Superior temporal gyrus (tissue), 1 donor: ENCODE data around the gene ZNF611.
"Not testable (repeated sequence)": the region's sequence is repeated elsewhere in the genome, so short reads cannot be mapped to it uniquely, and the experiment has no call there.

ENCODE experiments used
- DNase-seq: peaks from one replicate; pipeline ENCODE4 v3.0.0-alpha.2; 2016; ENCODE audit errors: extremely low spot score

Gene ZNF611

DNA sequence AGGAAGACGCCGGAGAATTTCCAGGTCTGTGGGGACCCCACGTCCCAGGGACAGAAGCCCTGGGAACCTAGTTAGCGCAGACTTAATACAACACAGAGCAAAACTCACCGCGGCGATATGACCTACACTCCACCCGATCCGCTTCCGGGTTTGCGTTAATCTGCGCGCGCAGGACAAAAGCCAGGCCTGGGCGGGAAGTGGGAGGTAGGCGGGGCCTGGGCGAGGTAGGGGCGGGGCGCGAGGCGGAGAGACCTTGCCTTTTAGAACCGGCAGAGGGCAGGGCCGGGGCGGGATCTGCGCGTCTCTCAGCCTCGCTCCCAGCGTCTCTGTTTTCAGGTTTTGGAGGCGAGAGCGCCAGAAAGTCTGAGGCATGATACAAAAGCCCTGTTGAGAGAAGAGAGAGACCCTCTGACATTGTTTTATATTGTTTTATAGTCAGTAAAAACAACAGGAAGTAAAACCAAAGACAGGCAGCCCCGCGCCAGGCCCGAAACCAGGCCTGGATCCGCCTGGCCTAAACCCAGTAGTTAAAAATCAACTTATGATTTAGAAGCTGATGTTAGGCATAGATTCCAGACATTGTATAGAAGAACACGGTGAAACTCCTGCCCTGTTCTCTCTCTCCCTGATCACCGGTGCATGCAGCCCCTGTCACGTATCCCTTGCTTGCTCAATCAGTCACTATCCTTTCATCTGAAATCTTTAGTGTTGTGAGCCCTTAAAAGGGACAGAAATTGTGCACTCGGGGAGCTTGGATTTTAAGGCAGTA is at the start of gene ZNF611:
Gene ZNF611 (minus strand): TSS at position 152 of the 769 bp plus-strand sequence. CDS start 19,150 bp downstream, outside the sequence.
- DNase-seq = peak; percentile 95

DNA sequence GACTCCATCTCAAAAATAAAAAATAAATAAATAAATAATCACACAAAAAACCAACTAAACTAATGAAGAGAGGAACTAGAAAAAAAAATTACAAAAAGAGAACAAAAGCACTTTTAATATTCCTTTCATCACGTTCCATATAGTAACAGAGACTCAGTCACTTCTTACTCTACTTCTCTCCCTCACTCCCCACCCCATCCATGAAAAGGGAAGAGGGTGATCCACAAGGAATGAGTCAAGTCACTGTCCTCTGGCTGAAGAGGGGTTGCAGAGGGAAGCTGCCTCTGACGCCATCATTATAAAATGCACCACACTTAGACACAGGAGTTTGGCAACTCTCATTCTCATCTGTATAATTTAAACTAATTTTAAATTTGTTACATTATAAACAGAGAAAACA is 48.0 kb upstream of the ZNF611 start:
- DNase-seq = not testable (repeated sequence)

DNA sequence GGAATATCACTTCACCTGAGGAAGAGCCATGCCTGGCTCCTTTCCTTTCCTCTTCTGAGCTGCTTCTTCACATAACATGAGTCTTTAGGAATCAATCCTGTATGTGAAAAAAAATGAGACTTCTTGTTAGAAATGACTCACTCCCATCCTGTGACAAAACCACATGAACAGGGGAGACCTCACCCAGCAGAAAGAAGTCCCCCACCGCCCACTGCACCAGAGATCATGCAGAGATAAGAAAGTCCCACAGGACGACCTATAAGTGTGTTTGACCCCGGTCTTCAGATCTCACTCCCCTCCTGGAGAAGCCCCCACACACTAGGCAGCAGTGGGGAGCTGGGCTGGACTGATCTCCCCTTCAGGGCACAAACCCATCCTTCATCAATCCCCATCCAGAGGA is 44.0 kb upstream of the ZNF611 start:
- no peak for DNase-seq

DNA sequence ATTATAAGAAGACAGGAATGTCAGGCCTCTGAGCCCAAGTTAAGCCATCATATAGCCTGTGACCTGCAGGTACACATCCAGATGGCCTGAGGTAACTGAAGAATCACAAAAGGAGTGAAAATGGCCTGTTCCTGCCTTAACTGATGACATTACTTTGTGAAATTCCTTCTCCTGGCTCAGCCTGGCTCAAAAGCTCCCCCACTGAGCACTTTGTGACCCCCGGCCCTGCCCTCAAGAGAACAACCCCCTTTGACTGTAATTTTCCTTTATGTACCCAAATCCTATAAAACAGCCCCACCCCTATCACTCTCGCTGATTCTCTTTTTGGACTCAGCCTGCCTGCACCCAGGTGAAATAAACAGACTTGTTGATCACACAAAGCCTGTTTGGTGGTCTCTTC is 21.6 kb upstream of the ZNF611 start:
- DNase-seq = not testable (repeated sequence)

DNA sequence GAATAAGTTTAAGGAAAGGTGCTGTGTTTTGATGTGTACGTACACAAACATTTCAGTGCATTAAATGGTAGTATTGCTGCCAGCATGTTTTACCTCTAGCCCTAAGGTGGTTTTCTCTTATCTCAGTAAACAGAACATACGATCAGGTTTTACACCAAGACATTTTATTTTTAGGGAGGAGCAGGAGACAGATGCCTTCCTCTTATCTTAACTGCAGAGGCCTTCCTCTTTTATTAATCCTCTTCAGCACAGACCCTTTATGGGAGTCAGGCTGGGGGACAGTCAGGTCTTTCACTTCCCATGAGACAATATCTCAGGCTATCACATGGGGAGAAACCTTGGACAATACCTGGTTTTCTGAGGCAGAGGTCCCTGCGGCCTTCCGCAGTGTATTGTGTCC is 14.9 kb upstream of the ZNF611 start:
- DNase-seq = no peak

DNA sequence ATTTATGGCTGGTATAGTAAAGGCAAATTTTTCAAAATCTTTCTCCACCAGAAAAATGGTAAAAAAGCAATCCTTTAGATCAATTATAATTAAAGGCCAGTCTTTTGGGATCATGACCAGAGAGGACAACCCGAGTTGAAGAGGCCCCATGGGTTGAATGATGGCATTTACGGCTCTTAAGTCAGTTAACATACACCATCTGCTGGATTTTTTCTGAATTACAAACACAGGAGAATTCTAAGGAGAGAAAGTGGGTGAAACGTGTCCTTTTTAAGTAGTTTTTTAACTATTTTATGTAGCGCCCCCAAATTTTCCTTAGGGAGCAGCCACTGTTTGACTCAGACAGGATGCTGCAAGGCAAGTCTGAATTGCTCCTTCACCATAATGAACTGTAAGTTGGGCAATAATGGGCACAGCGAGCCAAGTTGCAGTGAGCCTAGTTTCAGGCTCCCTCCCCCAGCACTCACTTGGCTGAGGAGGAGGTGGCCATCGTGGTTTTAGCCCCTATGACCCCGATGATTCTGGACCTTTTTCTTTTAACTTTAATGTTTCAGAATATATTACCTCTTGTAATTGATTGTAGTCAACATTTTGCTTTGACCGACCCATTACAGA is 13.6 kb upstream of the ZNF611 start:
- peak; percentile 80 for DNase-seq

DNA sequence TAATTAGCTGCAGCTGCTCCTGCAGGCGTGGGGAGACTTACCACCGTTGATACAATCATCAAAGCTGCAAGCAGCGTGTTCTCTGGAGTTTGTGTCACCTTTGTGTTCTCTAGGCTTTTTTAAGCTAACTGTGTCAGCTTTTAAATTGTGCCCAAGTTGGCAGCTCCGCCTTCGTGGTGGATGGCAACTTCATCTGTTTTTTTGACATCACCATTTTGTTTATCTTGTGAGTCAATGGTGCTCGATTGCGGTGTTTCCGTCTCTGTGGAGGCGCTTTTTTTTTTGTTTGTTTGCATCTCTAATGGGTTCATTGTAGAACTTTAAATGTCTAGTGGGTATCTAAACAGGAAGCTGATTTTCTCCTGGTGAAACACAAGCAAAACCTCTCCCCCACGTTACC is 11.1 kb upstream of the ZNF611 start:
- DNase-seq = not testable (repeated sequence)

DNA sequence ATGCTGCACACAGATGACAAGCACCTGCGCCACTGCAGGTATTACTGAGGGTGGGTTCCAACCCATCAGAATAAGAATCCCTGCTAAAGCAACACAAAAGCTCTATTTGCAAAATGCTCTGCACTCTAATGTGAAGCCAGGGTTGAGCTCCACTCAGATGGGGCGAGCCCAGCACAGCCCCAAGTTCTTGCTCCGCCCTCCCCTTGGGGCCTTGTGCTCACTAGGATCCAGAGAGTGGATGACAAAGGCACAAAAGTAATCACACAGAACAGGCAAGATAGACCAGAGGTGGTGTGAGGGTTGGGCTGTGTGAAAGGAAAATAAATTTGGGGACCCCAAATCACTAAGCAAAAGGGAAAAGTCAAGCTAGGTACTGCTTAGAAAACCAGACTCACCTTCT is 8.2 kb upstream of the ZNF611 start:
- no peak for DNase-seq

DNA sequence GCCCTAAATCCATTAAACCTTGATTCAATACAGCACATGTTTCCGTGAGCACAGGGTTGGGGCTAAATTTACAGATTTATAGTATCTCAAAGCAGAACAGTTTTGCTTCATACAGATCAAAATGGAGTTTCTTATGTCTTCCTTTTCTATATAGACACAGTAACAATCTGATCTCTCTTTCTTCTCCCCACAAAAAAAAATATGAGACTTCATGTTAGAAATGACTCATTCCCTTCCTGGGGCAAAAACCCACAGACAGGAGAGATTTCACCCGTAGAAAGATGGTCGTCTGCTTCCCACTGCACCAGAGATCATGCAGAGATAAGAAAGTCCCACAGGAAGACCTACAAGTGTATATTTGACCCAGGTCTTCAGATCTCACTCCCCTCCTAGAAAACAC is 7.7 kb upstream of the ZNF611 start:
- DNase-seq = no peak

DNA sequence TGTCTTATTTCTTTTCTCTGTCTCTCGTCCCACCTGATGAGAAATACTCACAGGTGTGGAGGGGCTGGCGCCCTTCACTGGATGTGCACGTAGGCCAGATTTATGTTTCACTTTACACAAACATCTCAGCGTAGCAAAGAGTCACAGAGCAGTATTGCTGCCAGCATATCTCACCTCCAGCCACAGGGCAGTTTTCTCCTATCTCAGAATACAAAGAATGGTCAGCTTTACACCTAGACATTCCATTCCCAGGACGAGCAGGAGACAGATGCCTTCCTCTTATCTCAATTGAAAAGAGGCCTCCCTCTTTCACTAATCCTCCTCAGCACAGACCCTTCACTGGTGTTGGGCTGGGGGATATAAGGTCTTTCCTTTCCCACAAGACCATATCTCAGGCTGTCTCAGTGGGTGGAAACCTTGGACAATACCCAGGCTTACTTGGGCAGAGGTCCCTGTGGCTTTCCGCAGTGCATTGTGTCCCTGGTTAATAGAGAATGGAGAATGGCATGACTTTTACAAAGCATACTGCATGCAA is 7.2 kb upstream of the ZNF611 start:
- no peak for DNase-seq

DNA sequence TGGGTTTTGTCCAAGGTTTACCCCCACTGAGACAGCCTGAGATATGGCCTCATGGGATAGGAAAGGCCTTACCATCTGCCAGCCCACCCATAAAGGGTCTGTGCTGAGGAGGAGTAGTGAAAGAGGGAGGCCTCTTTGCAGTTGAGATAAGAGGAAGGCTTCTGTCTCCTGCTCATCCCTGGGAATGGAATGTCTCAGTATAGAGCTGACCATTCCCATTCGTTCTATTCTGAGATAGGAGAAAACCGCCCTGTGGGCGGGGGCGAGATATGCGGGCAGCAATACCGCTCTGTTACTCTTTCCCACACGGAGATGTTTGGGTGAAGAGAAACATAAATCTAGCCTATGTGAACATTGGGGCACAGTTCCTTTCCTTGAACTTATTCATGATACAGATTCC is 6.5 kb upstream of the ZNF611 start:
- DNase-seq = not testable (repeated sequence)

DNA sequence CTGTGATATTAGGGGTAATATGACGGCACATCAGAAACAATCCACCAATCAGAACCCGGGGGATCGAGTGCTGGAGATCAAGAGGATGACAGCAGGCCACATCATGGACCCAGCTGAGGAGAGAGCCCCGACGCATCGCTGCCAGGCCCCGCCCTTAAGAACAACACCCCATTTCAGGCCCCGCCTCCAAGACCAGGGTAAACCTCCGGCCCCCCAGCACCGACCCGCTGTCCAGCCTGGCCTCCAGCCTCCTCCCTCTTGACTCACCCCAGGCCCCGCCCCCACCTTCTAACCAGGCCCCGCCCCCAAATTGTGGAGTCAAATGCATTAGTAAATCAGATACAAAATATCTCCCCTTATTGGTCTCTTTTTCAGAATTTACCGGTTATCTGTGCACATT is 4.7 kb upstream of the ZNF611 start:
- DNase-seq = no peak

DNA sequence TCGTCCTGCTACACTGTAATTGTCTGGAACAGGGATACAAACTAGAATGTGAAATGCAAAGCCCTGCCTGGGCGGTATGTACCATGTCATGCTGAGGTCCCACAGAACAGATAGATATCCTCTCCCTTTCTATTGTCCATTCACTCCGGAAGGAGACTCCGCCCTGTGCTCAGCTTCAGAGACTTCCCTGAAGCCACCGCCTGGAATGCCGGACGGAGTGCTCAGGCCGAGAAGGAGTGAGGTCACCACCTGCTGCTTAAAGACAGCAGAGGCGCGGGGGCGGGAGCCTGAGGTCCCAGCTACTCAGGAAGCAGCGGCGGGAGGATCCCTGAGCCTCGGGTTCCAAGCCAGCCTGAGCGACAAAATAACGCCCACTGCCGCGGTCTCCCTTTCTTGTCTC is 890 bp upstream of the ZNF611 start:
- peak; percentile 32 for DNase-seq

DNA sequence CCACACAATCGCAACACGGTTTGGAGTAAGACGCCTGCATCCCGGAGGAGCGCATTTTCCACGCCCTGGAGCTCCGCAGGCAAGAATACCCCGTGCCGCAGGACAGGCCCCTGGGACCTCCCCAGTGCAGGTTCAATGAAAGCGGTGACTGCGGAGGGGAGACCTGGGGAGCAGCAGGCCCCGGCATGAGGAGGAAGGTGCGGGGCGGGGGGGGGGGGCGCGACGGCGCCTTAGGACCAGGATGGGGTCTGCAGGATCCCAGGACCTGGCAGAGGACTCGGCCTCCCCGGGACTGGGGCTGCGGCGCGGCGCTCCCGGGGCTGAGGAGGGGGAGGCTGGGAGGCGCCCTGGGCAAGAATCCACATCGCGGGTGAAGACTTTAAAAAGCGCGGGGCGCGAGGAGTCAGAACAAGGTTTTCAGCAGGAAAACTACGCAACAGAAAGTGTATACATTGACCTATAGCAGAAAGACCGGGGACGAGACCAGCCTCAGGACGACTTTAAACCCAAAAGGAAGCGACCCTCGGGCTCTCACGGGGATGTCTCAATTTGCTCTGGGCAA is 432 bp downstream of the ZNF611 start:
- DNase-seq = no peak

DNA sequence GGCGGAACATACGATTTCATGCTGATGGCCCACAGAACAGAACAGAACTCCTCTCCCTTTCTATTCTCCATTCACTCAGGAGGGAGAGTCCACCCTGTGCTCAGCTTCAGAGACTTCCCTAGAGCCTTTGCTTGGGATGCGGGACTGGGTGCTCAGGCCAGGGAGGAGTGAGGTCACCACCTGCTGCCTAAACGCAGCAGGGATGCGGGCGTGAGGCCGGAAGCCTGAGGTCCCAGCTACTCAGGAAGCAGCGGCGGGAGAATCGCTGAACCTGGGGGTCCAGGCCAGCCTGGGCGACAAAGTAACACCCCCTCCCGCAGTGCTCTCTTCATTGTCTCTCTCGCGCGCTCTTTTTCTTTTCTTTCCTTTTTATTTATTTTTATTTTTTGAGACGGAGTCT is 8.8 kb downstream of the ZNF611 start:
- DNase-seq = not testable (repeated sequence)

DNA sequence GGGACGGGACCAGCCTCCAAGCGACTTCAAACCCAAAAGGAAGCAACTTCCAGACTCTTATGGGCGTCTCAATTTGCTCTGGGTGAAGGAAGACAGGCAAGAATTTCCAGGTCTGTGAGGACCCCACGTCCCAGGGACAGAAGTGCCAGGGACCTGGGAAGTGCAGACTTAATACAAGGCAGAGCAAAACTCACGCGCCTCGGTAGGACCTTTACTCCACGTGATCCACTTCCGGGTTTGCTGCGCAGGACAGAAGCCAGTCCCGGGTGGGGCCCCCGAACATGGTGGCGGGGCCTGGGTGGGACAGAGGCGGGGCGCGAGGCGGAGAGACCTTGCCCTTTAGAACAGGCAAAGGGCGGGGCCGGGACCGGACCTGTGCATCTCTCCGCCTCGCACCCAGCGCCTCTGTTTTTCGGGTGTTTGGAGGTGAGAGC is 9.3 kb downstream of the ZNF611 start:
- no peak for DNase-seq

DNA sequence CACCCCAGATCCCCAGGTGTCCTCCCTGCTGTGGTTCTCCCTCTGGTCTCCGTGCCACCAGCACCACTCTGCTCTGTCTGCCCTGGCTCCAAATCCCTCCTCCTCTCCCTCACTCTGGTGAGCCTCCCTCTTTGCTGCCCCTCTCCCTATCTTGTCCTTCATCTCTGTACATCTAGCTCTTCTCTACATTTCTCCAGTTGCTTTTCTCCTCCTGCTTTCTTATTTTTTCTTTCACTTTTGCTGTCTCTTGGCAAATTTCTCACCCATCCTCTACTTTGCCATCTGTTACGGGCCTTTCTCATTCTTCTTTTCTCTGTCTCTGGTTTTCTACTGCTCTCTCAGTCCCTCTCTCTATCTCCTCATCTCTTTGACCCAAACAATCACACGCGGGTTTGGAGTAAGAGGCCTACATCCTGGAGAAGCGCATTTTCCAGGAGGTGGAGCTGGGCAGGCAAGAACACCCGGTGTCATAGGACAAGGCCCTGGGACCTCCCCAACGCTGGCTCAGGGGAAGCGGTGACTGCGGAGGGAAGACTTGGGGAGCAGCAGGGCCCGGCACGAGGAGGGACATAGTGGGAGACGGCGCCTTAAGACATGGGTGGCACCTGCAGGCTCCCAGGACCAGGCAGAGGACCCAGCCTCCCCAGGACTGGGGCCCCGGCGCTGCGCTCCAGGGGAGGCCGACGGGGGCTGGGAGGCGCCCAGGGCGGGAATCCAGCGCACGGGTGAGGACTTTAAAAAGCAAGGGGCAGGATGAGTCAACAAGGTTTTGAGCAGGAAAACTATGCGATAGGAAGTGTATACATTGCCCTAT is 9.9 kb downstream of the ZNF611 start:
- DNase-seq = no peak

DNA sequence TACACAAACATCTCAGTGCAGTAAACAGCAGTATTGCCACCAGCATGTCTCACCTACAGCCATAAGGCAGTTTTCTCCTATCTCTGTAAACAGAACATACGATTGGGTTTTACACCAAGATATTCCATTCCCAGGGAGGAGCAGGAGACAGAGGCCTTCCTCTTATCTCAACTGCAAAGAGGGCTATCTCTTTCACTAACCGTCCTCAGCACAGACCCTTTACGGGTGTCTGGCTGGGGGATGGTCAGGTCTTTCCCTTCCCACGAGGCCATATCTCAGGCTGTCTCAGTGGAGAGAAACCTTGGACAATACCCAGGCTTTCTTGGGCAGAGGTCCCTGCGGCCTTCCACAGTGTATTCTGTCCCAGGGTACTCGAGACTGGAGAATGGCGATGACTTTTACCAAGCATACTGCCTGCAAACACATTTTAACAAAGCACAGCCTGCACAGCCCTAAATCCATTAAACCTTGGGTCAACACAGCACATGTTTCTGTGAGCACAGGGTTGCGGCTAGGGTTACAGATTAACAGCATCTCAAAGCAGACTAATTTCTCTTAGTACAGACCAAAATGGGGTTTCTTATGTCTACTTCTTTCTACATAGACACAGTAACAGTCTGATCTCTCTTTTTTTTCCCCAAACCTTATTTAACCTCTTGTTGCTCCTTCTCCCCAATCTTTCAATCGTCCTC is 10.8 kb downstream of the ZNF611 start:
- DNase-seq = not testable (repeated sequence)

DNA sequence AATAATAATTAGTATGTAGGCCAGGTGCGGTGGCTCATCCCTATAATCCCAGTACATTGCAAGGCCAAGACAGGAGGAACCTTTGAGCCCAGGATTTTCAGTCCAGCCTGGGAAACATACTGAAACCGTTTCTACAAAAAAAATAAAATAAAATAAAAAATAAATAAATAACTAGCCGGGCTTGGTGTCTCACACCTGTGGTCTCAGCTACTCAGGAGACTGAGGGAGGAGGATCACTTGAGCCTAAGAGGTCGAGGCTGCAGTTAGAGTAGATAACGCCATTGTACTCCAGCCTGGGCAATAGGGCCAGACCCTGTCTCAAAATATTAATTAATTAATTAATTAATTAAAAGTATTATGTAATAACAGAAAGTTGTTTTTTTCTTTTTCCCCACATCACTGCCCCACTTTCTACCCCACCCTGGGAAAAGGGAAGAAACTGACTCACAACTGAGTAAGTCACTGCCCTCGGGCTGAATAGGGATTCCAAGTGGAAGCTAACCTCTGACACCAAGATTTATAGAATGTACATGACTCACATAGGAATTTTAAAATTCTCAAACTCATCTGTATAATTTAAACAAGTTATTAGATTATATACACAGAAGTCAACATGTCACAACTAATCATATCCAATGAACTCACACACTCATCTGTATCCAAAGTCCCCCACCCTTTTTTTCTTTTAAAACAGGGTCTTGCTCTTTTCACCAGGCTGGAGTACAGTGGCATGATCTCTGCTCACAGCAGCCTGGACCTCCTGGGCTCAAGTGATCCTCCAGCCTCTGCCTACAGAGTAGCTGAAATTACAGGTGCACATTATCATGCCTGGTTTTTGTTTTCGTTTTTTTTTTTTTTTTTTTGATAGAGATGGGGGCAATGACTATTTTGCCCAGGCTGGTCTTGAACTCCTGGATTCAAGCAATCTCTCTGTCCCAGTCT is 12.5 kb downstream of the ZNF611 start:
- no peak for DNase-seq

DNA sequence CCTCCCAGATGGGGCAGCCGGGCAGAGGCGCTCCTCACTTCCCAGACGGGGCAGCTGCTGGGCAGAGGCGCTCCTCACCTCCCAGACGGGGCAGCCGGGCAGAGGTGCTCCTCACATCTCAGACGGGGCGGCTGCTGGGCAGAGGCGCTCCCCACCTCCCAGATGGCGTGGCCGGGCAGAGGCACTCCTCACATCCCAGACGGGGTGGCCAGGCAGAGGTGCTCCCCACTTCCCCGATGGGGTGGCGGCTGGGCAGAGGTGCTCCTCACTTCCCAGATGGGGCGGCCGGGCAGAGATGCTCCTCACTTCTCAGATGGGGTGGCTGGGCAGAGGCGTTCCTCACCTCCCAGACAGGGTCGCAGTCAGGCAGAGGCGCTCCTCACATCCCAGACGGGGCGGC is 14.3 kb downstream of the ZNF611 start:
- DNase-seq = not testable (repeated sequence)
